PFSK-1 (cell line): Measurements from ENCODE around the gene IFT80.

Experiments used
- POLR2AphosphoS5 ChIP-seq: IDR thresholded peaks from 2 replicates; pipeline ENCODE4 v1.6.1; 2012; ENCODE audit warnings: low read depth, mild to moderate bottlenecking, control low read depth, low read length, moderate library complexity
- SIN3A ChIP-seq: IDR thresholded peaks from 2 replicates; pipeline ENCODE4 v1.6.1; 2012; ENCODE audit warnings: mild to moderate bottlenecking, low read length, moderate library complexity, borderline replicate concordance; ENCODE audit not compliant: insufficient read depth
- TF ChIP-seq, protein P1 (sequence below), 2 experiments: IDR thresholded peaks; 2 replicates each; pipeline versions ENCODE4 v1.6.1 to v1.8.0; 2011 to 2012; ENCODE audit warnings: low read depth in 2 of 2, low read length in 2 of 2, control low read depth in 1 of 2, inconsistent platforms in 1 of 2, mild to moderate bottlenecking in 1 of 2, moderate library complexity in 1 of 2; ENCODE audit not compliant: insufficient read depth in 1 of 2

DNA sequence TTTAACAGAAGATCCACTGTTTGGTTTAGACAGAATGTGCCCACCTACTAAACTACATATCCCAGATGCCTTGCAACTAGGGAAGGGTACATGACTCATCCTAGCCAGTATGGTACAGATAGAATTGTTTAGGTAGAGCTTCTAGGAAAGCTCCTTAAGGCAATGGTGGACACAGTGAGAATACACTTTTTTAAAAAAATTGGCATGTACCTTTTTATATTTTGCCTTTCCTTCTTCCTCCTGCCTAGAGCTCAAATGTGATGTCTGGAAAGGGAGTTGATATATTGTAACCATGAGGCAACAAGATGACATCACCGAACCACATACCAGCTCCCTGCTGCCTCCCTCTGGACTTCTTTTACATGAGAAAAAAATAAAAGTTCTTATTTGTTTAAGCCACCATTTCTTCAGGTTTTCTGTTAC, 188.2 kb downstream of the IFT80 start:
- TF ChIP-seq POLR2AphosphoS5 (no peak), SIN3A (no peak)
- TF ChIP-seq, protein P1, sequence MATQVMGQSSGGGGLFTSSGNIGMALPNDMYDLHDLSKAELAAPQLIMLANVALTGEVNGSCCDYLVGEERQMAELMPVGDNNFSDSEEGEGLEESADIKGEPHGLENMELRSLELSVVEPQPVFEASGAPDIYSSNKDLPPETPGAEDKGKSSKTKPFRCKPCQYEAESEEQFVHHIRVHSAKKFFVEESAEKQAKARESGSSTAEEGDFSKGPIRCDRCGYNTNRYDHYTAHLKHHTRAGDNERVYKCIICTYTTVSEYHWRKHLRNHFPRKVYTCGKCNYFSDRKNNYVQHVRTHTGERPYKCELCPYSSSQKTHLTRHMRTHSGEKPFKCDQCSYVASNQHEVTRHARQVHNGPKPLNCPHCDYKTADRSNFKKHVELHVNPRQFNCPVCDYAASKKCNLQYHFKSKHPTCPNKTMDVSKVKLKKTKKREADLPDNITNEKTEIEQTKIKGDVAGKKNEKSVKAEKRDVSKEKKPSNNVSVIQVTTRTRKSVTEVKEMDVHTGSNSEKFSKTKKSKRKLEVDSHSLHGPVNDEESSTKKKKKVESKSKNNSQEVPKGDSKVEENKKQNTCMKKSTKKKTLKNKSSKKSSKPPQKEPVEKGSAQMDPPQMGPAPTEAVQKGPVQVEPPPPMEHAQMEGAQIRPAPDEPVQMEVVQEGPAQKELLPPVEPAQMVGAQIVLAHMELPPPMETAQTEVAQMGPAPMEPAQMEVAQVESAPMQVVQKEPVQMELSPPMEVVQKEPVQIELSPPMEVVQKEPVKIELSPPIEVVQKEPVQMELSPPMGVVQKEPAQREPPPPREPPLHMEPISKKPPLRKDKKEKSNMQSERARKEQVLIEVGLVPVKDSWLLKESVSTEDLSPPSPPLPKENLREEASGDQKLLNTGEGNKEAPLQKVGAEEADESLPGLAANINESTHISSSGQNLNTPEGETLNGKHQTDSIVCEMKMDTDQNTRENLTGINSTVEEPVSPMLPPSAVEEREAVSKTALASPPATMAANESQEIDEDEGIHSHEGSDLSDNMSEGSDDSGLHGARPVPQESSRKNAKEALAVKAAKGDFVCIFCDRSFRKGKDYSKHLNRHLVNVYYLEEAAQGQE (IDR thresholded peaks at IDR 0.05; ENCODE audit: insufficient read depth in 1 of 2, low read depth in 2 of 2, low read length in 2 of 2): no peak
